Measurements from ENCODE around the gene SLC35B2. TPM values are rescaled to one million over a fixed set of nuclear protein-coding genes. Genes with fewer than 3 reads are reported as not detected.

The SLC35B2 gene
- total and polyA plus RNA-seq, 4 donors, result 18.9 to 27.0 (median 21.1) TPM

GRCh38 chr6:44220913-44221290, 36.4 kb downstream of the SLC35B2 start:
- no peaks in the 10 kb centered on the region for H3K27me3 ChIP-seq (ENCODE audit: control insufficient read depth in 4 of 4, insufficient read depth in 4 of 4, low read length in 3 of 4)
- no peak for DNase-seq (ENCODE audit: low spot score)
- no peaks in the 10 kb centered on the region for H3K36me3 ChIP-seq (ENCODE audit: control insufficient read depth in 4 of 4, insufficient read depth in 3 of 4, low read depth in 1 of 4, low read length in 3 of 4)
- no peaks in the 10 kb centered on the region for H3K9me3 ChIP-seq (ENCODE audit: control insufficient read depth in 4 of 4, low read length in 3 of 4)
- WGBS, result 87% methylated on average over 4 of the region's 4 CpGs
- no peak overlapping the region for H3K4me3 ChIP-seq (ENCODE audit: low read depth in 1 of 3, low read length in 3 of 3)
- peaks cover 44 to 86% (median 66%) of the 10 kb centered on the region in 4 donors for H3K4me1 ChIP-seq (ENCODE audit: control insufficient read depth in 4 of 4, insufficient read depth in 4 of 4, low read length in 3 of 4)
- H3K27ac ChIP-seq (ENCODE audit: low read depth in 1 of 2, low read length in 2 of 2), result peak overlapping the region; percentile 89 to 95
- TF ChIP-seq MAX (IDR thresholded peaks at IDR 0.05), result no peak
- no peak for TF ChIP-seq TAF1 (conservative IDR thresholded peaks at IDR 0.05)
- no peak for TF ChIP-seq FOXA1 (IDR thresholded peaks at IDR 0.05)
- TF ChIP-seq, protein P1, sequence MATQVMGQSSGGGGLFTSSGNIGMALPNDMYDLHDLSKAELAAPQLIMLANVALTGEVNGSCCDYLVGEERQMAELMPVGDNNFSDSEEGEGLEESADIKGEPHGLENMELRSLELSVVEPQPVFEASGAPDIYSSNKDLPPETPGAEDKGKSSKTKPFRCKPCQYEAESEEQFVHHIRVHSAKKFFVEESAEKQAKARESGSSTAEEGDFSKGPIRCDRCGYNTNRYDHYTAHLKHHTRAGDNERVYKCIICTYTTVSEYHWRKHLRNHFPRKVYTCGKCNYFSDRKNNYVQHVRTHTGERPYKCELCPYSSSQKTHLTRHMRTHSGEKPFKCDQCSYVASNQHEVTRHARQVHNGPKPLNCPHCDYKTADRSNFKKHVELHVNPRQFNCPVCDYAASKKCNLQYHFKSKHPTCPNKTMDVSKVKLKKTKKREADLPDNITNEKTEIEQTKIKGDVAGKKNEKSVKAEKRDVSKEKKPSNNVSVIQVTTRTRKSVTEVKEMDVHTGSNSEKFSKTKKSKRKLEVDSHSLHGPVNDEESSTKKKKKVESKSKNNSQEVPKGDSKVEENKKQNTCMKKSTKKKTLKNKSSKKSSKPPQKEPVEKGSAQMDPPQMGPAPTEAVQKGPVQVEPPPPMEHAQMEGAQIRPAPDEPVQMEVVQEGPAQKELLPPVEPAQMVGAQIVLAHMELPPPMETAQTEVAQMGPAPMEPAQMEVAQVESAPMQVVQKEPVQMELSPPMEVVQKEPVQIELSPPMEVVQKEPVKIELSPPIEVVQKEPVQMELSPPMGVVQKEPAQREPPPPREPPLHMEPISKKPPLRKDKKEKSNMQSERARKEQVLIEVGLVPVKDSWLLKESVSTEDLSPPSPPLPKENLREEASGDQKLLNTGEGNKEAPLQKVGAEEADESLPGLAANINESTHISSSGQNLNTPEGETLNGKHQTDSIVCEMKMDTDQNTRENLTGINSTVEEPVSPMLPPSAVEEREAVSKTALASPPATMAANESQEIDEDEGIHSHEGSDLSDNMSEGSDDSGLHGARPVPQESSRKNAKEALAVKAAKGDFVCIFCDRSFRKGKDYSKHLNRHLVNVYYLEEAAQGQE (IDR thresholded peaks at IDR 0.05), result no peak
- no peak for TF ChIP-seq RAD21 (IDR thresholded peaks at IDR 0.05)
- TF ChIP-seq GABPA (IDR thresholded peaks at IDR 0.05 in 1 of 2, conservative IDR thresholded peaks at IDR 0.05 in 1 of 2), result no peak
- TF ChIP-seq, protein P2, sequence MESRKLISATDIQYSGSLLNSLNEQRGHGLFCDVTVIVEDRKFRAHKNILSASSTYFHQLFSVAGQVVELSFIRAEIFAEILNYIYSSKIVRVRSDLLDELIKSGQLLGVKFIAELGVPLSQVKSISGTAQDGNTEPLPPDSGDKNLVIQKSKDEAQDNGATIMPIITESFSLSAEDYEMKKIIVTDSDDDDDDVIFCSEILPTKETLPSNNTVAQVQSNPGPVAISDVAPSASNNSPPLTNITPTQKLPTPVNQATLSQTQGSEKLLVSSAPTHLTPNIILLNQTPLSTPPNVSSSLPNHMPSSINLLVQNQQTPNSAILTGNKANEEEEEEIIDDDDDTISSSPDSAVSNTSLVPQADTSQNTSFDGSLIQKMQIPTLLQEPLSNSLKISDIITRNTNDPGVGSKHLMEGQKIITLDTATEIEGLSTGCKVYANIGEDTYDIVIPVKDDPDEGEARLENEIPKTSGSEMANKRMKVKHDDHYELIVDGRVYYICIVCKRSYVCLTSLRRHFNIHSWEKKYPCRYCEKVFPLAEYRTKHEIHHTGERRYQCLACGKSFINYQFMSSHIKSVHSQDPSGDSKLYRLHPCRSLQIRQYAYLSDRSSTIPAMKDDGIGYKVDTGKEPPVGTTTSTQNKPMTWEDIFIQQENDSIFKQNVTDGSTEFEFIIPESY (IDR thresholded peaks at IDR 0.05), result no peak
- TF ChIP-seq EGR1 (IDR thresholded peaks at IDR 0.05; ENCODE audit: low read depth in 2 of 2), result no peak
- TF ChIP-seq HNF4G (IDR thresholded peaks at IDR 0.05), result no peak
- no peak overlapping the region for H3K9ac ChIP-seq (ENCODE audit: low read depth in 1 of 2, low read length in 2 of 2)

GRCh38 chr6:44219815-44220784, 37.2 kb downstream of the SLC35B2 start:
- peaks cover 41 to 78% (median 58%) of the 10 kb centered on the region in 4 donors for H3K4me1 ChIP-seq (ENCODE audit: control insufficient read depth in 4 of 4, insufficient read depth in 4 of 4, low read length in 3 of 4)
- H3K36me3 ChIP-seq (ENCODE audit: control insufficient read depth in 4 of 4, insufficient read depth in 3 of 4, low read depth in 1 of 4, low read length in 3 of 4), result no peaks in the 10 kb centered on the region
- no peaks in the 10 kb centered on the region for H3K9me3 ChIP-seq (ENCODE audit: control insufficient read depth in 4 of 4, low read length in 3 of 4)
- TF ChIP-seq CTCF (IDR thresholded peaks at IDR 0.05; ENCODE audit: low read depth, low read length, missing input control) (no peak), RXRA (IDR thresholded peaks at IDR 0.05) (no peak), FOXA2 (IDR thresholded peaks at IDR 0.05) (no peak), HNF4A (conservative IDR thresholded peaks at IDR 0.05) (no peak), GABPA (IDR thresholded peaks at IDR 0.05 in 1 of 2, conservative IDR thresholded peaks at IDR 0.05 in 1 of 2) (no peak), YY1 (IDR thresholded peaks at IDR 0.05) (no peak), RAD21 (IDR thresholded peaks at IDR 0.05) (no peak), NR2F2 (IDR thresholded peaks at IDR 0.05) (no peak), TAF1 (conservative IDR thresholded peaks at IDR 0.05) (no peak), SP1 (IDR thresholded peaks at IDR 0.05) (no peak)
- TF ChIP-seq, protein P2 (IDR thresholded peaks at IDR 0.05), result no peak
- peak overlapping the region; percentile 59 to 61 for H3K9ac ChIP-seq (ENCODE audit: low read depth in 1 of 2, low read length in 2 of 2)
- 58% methylated on average over 28 of the region's 28 CpGs for WGBS
- peak overlapping the region; percentile 86 to 95 for H3K27ac ChIP-seq (ENCODE audit: low read depth in 1 of 2, low read length in 2 of 2)
- H3K4me3 ChIP-seq (ENCODE audit: low read depth in 1 of 3, low read length in 3 of 3), result peak overlapping the region in 1 of 3 donors; percentile 57
- no peak for DNase-seq (ENCODE audit: low spot score)
- H3K27me3 ChIP-seq (ENCODE audit: control insufficient read depth in 4 of 4, insufficient read depth in 4 of 4, low read length in 3 of 4), result no peaks in the 10 kb centered on the region
